ENCODE data around the gene SMOC1.
A peak's percentile ranks its signal among the peaks of the same experiment; 100 is the strongest.

SMOC1 gene, protein sequence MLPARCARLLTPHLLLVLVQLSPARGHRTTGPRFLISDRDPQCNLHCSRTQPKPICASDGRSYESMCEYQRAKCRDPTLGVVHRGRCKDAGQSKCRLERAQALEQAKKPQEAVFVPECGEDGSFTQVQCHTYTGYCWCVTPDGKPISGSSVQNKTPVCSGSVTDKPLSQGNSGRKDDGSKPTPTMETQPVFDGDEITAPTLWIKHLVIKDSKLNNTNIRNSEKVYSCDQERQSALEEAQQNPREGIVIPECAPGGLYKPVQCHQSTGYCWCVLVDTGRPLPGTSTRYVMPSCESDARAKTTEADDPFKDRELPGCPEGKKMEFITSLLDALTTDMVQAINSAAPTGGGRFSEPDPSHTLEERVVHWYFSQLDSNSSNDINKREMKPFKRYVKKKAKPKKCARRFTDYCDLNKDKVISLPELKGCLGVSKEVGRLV

DNA sequence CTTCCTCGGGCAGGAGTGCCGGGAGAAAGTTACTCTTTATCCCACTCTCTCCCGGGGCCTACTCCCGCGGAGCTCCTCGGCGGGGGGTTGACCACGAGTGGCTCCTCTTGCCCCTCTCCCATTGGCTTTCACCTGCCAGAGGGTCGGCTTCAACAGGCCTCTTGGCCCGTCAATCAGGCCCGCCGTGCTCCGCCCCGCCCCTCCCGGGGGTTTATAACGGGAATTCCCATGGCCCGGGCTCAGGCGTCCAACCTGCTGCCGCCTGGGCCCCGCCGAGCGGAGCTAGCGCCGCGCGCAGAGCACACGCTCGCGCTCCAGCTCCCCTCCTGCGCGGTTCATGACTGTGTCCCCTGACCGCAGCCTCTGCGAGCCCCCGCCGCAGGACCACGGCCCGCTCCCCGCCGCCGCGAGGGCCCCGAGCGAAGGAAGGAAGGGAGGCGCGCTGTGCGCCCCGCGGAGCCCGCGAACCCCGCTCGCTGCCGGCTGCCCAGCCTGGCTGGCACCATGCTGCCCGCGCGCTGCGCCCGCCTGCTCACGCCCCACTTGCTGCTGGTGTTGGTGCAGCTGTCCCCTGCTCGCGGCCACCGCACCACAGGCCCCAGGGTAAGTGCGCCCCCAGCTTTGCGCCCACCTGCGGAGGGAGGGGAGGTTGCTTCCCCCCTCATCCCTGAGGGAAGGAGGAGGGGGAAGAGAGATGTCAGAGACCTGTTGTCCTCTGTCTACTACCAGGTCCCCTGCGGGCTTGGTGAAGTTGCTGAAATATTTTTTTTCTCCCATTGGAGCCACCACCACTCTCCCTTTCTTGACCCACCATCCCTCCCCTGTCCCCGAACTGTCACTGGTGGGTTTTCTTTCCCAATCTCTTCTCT is at the start of gene SMOC1:
Gene SMOC1, plus strand, starts transcription at position 242 of the 869 bp plus-strand sequence. Its CDS starts 263 bp downstream, at position 505.
- peak in 1 of 3 experiments; percentile 56 for DNase-seq (ENCODE audit: low read depth in 3 of 3)

DNA sequence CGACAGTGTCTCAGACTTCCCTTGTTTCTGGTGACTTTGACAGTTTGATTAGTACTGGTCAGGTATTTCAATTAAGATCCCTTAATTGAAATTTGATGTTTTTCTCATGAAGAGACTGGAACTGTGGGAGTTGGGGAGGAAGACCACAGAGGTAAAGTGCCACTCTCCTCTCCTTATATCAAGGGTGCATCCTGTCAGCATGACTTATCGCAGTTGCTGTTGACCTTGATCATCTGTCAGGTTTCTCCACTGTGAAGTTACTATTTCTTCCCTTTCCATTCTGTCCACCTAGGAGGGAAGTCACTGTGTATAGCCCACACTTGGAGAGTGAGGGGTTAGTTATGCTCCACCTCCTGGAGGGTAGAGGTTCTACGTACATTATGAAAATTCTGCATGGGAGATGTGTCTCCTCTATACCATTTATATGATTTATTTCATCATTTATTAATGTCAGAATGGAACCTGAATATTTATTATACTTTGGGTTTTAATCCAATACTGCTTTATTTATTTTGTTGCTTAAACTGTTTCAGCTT is 40.3 kb upstream of the SMOC1 start:
- DNase-seq (ENCODE audit: low read depth in 3 of 3), result no peak

DNA sequence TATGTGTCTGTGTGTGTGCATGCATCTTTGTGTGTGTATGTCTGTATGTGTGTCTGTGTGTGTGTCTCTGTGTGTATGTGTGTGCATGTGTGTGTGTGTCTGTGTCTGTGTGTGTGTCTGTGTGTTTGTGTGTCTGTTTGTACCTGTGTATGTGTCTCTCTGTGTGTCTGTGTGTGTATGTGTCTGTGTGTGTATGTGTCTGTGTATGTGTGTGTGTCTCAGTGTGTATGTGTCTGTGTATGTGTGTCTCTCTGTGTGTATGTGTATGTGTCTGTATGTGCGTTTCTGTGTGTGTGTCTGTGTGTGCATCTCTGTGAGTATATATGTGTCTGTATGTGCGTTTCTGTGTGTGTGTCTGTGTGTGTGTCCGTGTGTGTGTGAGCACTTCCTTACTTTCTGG is 39.6 kb upstream of the SMOC1 start:
- DNase-seq (ENCODE audit: low read depth in 3 of 3), result no peak

DNA sequence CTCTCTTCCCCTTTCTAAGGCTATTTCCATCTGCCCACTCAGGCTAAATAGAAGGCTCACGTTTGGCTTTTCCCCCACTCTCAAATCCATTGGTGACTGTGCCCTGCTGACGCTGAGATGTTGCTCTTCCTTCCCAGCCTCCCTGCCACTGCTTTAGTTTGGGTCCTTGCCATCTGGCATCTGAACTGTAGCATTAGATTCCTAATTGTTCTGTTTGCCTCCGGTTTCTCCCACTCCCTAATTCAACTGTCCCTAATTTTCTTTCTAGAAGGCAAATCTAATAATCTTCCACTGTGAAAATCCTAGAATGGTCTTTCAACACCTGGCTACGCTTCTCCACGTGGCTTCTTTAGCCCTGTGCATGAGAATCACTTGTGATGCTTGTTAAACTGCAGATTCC is 37.6 kb upstream of the SMOC1 start:
- DNase-seq (ENCODE audit: low read depth in 3 of 3), result no peak

DNA sequence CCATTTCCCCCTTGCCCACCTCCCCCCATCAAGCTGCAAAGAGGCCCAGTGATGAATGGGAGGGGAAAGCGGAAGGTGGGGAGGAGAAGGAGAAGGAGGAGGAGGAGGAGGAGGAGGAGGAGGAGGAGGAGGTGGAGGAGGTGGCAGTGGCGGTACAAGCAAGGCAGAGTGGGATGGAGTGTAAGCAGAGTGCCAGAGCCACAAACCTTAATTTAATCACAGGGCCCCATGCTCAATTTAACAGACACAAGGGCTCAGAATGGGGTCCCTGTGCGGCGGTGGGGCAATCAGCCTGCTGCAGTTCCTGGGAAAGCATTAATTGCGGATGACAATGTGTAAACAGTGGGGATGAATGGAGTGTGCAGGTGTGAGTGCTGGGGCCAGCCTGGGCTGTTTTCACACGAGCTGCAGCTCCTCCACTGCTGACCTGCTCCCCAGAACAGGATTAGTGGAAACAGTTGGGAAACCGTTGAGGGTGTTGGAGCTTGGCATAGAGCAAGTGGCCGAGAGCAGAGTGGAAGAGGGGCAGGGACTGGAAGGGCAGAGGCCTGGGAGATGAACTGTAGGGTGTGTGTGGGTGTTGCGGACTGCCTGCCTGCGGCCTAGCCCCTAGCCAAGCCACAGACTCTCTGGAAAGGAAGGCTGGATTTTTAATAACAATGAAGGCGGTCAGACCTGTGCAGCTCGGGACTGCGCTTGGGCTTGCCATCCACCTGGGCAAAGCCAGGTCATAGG is 36.4 kb upstream of the SMOC1 start:
- no peak for DNase-seq (ENCODE audit: low read depth in 3 of 3)

DNA sequence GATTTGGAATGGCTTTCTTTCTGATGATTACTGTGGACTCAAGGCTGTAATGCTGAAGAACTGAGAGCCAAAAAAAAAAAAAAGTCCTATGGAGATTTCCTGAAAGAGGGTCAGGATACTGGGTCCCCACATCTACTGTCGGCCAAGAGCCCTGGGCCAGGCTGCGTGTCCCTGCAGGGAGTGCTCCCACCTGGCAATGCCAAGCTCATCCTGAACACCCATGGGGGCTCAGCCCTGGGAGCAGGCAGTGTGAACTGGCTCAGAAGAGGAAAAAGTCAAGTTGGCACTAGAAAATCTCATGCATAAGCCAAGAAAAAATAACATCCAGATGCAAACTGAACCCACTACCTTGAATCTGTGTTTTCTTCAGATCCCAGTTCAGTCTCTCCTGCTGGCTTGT is 35.0 kb upstream of the SMOC1 start:
- DNase-seq (ENCODE audit: low read depth in 3 of 3), result no peak

DNA sequence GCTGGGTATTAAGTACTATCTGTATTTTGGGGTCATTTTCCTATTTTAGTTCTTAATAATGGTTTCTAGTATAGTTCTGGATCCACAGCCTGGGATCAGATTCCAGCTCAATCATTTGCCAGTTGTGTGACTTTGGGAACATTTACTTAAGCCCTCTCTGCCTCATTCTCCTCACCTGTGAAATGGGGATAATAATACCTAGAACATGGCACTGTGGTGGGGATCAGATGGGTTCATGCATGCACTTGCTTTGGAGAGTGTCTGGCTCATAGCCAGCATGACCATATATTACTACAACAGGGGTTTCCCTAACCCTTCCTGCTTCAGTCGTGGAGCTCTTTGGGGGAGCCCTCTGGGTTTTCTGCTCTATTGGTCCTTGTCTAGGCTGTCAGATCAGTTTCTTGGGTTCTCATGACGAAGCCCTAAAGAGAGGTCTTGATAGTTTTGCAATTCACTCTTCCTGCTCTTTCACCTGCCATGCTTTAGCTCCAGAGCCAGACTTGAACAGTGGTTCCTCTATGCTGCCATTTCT is 34.1 kb upstream of the SMOC1 start:
- DNase-seq (ENCODE audit: low read depth in 3 of 3), result no peak

DNA sequence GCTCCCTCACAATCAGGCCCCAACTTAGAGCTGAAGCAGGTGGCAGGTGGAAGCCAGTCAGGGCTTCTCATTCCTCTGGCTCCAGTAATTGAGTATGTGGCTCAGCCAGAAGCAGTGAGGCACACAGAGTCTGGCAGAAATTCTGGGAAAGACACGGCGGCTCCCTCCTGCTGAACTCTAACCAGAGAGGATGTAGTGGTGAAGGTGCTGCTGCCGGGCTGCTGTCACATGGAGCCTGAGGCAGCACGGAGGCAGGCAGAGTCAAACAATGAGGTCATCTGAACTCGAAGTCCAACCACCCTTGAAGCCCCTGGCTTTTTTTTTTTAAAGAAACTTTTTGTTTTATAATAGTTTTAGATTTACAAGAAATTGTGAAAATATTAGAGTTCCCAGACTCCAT is 33.4 kb upstream of the SMOC1 start:
- no peak for DNase-seq (ENCODE audit: low read depth in 3 of 3)

DNA sequence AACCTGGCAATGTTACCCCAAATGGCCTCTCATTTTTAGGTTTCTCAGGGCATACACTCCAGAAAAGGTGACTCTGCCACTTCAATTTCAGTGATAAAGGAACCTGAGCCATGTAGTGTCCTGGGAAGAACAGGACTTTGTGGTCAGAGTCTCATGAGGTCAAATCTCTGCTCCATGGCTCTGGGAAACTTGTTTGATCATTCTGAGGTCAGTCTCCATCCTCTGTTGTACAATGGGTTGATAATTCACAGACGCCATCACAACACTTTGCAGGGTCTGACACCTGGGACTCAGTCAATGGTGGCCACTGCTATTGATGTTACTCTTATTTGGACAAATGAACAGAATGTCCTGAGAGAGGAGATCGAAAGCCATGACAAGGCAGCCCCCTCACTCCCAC is 31.1 kb upstream of the SMOC1 start:
- DNase-seq (ENCODE audit: low read depth in 3 of 3), result no peak

DNA sequence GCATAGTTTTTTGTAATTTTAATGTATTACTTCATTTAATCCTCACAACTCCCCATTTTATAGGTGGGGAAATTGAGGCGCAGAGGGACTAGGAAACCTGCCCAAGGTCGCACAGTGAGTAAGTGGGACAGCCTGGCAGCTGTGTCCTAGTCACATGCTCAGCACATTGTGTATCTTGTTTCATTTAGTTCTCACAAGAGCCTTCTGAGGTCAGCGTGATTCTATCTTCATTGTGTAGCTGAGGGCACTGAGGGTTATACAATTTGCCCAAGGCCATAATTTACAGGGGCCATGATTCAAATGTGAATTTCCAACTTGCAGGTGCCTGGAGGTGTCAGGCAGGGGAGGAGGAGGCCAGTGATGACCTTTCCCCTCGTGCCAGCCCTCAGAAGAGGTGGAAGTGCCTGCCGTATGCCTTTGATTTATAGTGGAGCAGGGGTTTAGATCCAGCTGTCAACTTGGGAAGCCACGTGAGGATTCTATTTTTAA is 30.3 kb upstream of the SMOC1 start:
- no peak for DNase-seq (ENCODE audit: low read depth in 3 of 3)

DNA sequence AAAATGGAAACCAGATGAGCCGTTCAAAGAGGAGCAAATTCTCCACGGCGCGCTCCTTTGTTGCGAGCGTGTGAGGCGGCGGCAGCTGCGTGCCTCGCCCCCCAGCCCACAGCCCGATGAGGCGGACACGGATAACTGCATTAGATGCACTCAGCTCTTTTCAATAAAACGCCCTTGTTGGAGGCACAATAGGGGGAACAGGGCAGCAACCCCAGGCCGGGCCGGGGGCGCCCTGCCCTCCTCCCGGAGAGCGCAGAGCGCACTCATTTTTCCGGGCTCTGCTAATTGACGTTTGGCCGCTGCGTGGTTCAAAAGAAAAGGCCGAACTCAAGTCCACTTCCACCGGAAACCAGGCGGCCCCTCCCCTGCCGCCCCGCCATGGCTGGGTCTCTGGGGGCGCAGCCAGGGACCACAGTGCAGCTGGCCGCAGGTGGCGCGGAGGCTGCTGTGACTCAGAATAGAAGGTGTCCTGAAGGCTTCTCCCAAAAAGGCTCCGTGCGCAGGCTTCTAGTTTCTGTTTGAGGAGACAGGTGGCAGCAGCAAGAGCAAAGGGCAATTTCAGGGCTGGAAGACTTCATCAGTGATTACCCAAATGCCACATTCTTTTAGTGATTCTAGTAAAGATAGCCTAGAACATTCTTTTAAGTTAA is 29.0 kb upstream of the SMOC1 start:
- DNase-seq (ENCODE audit: low read depth in 3 of 3), result no peak

DNA sequence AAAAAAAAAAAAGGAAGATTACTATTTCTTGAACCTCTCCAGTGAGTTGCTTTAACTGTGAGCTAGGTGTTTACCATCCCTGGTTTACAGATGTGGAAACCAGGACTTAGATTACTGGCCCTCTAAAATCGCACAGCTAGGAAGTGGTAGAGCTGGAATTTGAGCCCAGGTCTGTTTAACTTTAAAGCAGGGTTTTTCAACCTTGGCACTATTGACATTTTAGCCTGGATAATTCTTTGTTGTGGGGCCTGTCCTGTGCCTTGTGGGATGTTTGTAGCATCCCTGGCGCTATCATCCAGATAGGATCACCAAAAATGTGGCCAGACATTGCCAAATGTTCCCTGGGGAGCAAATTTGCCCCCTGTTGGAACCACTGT is 28.5 kb upstream of the SMOC1 start:
- no peak for DNase-seq (ENCODE audit: low read depth in 3 of 3)

DNA sequence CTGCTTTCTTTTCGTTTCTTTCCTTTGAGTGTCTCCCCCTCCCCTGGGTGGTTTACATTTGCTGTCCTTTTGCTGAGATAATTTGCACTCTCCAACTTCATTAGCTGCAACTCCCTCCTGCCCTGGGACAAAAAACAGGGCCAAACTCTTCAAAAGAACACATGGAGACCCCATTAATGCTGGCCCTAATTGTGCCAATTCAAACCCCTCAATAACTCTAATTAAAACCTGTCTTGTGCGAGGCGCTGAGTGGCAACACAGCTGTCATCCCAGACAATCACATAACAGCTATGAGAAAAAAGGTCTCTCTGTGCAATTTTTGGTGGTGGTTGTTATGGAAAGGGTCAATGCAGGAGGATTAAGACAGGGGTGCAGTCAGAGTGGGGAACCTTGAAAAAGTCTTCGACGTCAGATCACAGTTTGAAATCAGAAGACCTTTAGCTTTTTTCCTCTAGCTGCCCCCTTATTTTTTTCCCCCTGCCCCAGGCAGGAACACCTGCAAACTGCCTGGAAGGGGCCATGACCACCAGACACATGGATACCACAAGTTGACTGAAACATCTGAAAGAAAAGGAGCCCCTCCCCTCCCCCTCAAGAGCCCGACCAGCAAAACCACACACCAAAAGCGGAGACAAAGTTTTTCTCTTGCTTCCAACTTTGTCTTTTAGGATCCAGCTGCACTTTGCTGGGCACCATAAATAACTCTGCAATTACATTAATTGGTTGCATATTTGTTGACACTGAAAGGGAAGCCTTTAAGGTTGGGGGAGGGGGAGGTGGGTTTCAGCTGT is 26.5 kb upstream of the SMOC1 start:
- no peak for DNase-seq (ENCODE audit: low read depth in 3 of 3)

DNA sequence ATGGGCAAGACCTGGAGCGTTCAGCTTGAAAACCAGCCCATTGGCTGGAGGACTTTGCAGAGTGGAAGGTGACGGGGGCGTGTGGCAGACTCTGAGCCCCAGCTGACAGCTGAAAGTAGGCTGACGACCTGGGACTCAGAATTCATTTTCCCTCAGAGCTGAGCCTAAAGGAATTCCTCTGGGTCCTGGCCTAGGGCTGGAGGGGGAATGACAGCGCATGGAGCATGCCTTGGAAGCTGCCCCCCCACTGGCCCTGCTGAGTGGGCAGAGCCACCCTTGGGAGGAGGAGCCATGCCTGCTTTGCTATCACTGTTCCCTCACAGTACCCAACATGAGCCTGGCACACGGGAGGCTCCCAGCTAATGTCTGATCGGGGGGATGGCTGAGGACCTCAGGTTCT is 25.4 kb upstream of the SMOC1 start:
- DNase-seq (ENCODE audit: low read depth in 3 of 3), result no peak

DNA sequence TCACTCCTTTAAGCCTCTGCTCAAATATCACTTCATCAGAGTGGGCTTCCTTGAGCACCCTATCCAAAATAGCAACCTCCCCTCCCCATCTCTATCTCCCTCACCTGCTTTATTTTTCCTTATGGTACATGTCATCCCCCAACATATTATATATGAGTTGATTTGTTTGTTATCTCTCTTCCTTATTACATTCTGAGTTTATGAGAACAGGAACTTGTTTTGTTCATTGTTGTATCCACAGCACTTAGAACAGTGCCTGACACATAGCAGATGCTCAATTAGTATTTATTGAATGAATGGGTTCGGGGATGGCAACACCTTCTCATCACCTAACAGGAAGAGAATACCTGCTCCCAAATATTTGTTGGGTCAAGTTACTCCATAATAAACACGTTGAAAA is 24.6 kb upstream of the SMOC1 start:
- DNase-seq (ENCODE audit: low read depth in 3 of 3), result no peak

DNA sequence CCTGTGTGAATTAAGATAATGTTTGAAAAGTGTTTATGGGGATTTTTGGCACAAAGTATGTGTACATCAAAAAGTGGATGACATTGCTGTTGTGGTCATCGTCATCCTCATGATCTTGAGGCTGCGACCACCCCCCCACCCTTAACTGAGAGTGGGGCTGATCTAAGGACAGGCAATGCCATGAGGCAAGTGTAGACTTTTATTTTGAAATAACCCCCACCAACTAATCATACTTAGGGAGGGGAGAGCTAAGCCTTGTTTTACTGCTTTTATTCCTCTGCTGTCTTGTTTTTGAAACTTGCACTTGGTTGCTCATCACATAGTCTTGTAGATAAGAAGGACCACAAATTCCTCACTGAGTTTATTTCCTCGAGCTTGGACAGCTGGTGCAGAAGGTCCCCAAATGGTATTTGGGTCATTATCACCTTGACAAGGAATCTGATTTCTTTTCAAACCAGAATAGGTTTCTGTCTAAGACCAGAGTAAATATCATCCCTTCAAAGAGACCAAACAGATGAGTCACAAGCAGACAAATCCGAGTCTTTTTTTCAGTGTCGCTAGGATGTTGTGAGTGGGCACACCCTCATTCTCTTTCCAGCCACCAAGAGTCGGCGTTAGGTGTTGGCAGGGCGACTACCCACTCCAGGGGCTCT is 23.9 kb upstream of the SMOC1 start:
- DNase-seq (ENCODE audit: low read depth in 3 of 3), result no peak

DNA sequence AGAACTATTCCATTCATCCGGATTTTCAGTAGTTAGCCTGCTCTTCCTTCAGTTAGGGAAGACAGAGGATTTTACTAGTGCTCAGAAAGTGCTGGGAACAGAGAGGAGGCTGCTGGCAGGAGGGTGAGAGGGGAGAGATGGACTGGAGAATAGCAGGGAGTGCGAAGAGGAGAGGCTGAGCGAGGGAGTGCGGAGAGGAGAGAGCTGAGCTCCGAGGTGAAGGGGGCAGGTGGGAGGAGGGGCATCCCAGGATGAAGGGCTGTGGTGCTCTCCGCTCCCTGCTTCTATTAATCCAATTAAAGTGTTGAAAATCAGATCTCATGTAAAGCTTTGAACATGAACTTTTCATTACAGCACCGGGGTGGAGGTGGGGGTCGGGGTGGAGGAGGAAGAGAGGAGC is 20.4 kb upstream of the SMOC1 start:
- no peak for DNase-seq (ENCODE audit: low read depth in 3 of 3)

DNA sequence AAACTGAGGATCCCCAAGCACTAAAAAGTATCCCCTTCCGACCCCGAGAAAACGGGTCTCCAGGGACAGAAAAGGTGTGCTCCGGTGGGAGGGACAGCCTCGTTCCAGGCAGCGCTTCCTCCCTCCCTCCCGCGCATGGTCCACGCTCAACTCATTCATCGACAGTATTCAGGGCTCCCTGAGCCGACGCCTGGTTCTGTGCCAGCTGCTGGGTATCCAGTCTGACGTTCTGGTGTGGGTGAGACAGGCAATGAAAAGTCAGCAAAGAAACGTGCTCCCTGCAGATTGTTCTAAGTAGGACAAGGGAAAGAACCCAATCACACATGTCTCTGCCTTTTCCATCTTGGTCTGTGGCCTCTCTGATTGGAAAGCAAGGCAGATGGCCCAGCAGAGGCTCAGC is 19.6 kb upstream of the SMOC1 start:
- DNase-seq (ENCODE audit: low read depth in 3 of 3), result no peak

DNA sequence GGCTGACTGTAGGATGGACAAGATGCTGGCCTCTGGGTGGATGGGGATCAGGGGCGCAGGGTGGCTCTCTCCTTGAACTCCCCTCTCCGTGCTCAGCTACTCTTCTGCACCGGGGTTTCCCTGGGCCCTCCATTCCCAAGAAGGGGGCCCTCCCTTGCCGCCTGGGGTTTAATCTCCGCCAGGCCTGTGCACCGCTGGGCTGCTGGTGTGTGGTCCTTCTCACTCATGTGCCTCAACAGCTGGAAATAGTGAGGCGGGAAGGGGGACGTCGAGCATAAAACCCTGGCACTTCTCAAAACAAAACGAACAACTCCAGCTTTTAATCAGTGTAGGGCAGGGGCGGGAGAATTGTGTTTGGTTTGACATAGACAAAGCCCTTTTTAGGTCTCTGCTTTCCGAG is 19.0 kb upstream of the SMOC1 start:
- DNase-seq (ENCODE audit: low read depth in 3 of 3), result no peak

Data from stimulated activated CD4-positive, alpha-beta T cell treated with anti-CD3 and anti-CD28 coated beads, TNF-alpha, amount 100 ng/mL, for 24 hours (primary cell).